SK-N-DZ (cell line): Measurements from ENCODE around the gene TFAP2D.

ENCODE experiments used
- DNase-seq: peaks from one replicate; pipeline ENCODE4 v3.0.0-alpha.2; 2015; ENCODE audit warnings: low spot score

The TFAP2D gene

GRCh38 chr6:50718566-50718965 lies 5.2 kb downstream of the TFAP2D start:
- no peak for DNase-seq

DNA sequence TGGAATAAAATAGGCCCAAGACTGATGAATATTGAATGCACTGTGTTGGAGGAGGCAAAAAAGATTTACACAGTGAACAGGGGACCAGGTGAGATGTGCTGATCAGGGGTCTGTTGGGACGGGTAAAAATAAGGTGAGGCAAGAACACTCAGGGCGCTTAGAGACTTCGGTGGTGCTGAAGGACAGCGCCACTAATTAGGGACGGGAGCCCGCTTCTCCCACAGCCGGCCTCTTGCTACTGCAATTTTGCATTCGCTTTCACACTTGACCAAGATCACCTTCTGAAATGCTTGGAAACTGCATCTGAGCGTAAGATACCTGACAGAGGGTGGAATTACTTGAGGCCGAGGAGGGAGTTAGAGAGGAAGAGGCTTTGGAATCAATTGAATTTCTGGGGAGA lies 7.3 kb downstream of the TFAP2D start:
- DNase-seq: peak; percentile 12

- no peak for DNase-seq
Observed at GRCh38 chr6:50721978-50722377, 8.7 kb downstream of the TFAP2D start.

GRCh38 chr6:50722829-50723554 lies 9.7 kb downstream of the TFAP2D start:
- DNase-seq: no peak

- DNase-seq: no peak
Observed at GRCh38 chr6:50724381-50725124, 11.2 kb downstream of the TFAP2D start.

DNA sequence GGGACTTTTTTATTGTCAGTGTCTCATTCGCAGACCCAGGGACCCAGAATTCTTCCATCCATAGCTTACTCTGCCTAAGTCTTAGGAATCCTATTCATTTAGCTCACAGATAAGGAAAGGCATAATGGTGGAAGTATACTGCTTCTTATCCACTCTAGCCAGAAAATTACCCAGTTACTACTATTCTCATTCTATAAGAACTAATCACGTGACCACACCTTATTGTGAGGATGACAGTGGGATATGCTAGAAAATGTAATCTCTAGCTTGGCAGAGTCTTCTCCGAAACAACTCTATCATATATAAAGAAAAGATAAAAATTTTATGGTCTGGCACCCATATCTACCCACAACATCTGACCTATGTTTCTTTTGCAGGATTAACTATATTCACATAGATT lies 21.2 kb downstream of the TFAP2D start:
- DNase-seq: no peak

GRCh38 chr6:50742161-50742560 lies 28.8 kb downstream of the TFAP2D start:
- DNase-seq: no peak

- no peak for DNase-seq
Observed at GRCh38 chr6:50744976-50745375, 31.6 kb downstream of the TFAP2D start.

DNA sequence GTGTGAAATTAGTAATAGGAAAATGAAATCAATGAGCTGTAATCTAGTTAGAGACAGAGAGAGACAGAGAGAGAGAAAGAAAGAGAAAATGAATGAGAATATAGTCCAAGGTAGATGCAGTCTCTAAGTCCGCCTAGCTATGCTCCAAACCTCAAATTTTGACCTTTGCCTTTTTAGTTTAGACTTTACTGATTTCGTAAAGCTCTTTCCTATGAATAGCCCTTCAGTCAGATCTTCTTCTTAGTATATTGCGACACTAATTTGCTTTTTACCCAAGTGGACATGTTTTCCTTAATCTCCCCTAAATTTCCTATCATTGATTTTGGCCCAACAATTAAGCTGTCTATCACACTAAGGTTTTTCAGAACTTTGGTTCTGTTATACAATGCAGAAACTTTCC lies 49.5 kb downstream of the TFAP2D start:
- DNase-seq: no peak

- no peak for DNase-seq
Observed at GRCh38 chr6:50778696-50779095, 65.4 kb downstream of the TFAP2D start.

GRCh38 chr6:50780382-50780781 lies 67.1 kb downstream of the TFAP2D start:
- no peak for DNase-seq

GRCh38 chr6:50785921-50786320 lies 72.6 kb downstream of the TFAP2D start:
- DNase-seq: no peak

DNA sequence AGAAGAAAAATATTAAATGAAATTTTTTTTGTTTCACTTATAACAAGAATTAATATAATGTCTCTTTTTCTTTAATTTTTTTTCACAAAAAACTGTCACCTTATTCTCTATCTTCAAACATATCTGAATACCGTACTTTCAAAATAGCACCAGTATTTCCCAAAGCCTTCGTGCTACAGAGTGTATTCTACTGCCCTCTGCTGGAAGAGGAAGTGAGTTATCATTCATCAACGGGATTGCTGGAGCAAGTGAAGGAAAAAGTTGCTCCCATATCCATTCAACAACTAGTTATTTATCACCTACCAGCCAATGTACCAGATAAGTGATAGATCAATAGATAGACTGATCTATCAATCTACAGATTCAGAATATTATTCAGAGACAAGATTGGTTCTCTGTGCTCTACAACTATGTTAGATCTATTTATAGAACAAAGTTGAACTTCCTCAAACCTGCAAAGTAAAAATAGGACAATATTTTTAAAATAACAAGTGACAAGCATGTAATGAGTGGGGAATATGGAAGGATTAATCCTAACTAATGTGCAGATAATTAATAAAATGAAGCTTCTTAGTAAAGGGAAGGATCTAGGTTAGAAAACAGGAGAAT lies 78.7 kb downstream of the TFAP2D start:
- DNase-seq: peak; percentile 52

DNA sequence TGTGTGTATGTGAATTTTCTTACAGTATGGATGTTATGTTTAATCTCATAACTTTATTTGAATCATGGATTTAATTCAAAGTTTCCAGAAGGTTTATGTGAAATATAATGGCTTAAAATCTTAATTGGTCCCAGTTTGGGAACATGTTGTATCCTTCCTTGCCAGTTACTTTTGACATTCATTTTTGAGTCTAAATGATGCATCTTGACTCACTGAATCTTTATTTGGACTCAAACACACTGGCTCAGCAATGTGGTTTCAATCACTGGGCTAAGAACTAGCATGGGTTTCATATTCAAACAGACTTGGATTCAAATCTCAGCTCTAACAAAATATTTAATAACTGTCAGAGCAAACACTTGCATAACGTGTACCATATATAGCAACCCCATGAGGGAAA lies 79.4 kb downstream of the TFAP2D start:
- no peak for DNase-seq

DNA sequence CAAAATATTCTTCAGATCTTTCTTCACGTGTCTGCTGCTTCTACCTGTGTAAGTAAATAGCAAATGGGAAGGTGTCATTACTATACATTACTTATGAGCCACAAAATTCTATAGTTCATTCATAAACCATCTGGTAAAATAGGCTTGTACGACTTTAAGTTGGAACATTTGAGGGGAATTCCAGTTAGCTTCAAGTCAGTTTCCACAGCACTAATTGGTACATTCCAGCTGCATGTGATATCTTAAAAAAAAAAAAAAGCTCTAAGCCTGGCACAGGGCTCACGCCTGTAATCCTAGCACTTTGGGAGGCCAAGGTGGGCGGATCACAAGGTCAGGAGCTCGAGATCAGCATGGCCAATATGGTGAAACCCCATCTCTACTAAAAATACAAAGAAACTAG lies 82.2 kb downstream of the TFAP2D start:
- no peak for DNase-seq

GRCh38 chr6:50804283-50804682 lies 91.0 kb downstream of the TFAP2D start:
- no peak for DNase-seq

DNA sequence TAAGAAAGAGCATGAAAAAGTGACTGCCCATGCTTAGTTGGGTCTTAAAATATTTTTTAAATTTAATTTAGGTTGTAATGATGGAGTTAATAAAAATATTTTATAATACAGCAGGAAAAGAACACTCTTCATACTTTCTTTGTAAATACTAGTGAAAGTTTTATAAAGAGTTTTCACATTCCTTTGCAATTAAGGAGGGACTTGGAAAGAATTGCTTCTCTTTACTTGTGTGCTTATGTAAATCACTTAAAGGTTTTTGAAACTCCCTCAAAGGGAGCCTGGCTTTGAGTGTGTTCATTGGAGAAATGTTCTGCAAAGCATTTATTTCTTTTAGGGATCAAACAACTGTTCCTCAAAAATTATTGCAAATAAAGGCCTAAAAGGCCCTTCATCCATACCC lies 93.7 kb downstream of the TFAP2D start:
- DNase-seq: no peak

DNA sequence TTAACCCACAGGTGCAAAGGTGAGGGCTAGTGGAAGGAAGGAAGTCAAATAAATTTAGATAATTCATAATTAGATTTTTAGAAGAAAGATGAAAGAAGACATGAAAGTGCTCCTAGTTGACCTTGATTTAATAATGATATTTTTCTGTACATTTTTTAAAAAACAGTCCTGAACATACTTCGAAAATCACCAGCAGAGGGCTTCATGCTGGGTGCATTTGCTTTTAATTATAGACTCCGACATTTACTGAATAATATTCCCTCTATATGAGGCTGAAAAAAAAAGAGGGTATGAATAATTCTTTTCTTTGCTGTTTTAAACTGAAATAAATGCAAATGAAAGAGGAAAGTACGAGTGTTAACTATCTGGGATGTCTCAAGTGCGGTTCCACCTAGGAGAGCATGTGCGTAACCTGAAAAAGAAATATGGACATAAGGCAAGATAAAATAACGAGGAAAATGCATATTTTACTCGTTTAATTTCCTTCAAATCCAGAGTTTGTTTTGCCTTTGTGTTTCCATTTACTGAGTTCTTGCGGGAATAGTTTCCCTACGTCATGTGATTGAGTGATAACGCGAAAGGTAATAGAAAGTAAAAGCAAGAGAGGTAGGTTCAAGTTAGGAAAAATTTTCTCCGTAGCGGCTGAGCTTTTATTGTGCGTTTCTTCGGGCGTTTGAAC lies 102.2 kb downstream of the TFAP2D start:
- no peak for DNase-seq

DNA sequence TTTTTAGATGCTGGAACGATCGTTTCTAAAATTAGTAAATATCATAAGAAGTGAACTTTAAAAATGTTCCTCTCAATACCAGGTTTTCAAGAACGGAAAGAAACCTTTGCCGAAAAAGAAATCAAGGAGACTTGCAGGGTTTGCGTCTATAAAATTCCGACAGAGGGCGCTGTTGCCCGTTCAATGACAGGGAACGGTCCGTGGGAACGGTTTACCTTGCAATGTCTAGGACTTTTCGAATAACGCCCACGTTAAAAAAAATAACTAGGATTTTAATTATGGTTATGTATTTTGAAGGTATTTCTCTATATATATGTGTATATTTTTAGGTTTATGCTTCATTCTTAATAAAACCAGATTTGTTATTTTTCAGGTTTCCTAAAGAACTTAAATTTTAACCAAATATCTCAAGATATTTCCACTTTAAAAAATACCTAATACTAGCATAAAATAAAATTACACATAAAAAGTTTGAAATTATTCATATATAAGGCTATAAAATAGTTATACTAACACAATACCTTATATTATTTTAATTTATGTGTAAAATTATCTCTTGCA lies 102.9 kb downstream of the TFAP2D start:
- peak; percentile 76 for DNase-seq

DNA sequence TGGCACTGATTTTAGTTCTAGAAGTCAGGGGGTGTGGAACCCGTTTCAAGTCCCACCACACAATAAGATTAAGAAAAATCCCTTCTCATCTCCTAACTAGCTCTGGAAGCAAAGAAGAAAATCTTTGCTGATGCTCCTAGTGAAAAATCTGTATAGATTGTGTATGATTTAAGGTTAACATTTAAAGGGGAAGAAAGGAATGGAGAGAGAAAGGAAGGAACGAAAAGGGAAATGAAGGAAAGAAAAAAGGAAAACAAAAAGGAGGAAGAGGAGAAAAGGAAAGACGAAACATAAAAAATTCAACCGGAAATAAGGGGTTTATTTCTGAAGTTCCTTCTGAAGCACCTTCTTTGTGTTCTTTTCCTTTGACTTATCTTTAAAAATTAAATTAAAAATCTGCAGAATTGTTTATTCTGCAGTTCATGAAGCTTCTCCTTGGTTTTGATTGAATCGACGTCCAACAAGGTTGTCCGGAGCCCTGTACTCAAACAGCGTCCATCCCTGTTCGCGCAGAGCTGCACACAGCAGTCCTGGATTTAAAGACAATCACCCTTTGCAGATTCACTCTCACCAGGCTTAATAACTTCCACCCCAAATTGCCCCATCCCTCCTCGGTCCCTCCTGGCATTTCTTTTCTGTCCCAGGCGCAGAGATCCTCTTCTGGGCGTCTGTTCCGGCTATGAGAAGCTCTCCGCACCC lies 103.8 kb downstream of the TFAP2D start:
- no peak for DNase-seq

GRCh38 chr6:50817646-50817950 lies 104.3 kb downstream of the TFAP2D start:
- DNase-seq: no peak

DNA sequence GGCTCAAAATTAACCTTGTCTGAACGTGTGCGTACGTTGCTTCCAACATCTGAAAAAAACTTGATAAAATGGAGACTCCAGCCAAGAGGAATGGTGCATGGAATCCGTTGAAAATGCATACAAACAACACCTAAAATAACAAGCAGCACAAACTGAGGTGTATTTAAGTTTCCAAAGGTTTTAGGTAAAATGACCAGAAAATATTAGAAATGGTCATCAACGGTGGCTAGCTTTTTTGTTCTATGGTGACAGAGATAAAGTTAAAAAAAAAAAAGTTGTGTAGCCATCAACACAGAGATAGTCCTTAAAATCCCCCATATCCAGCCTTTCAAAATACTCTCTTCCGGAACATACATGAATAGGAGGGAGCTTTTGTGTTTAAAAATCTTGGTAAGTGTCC lies 104.7 kb downstream of the TFAP2D start:
- DNase-seq: no peak
